ENCODE results near the gene ZMPSTE24. TPM values are rescaled to one million over a fixed set of nuclear protein-coding genes. Genes with fewer than 3 reads are reported as not detected.

The ZMPSTE24 gene
- total RNA-seq, 1 donor from 2014 or later, result 48.2 TPM

DNA sequence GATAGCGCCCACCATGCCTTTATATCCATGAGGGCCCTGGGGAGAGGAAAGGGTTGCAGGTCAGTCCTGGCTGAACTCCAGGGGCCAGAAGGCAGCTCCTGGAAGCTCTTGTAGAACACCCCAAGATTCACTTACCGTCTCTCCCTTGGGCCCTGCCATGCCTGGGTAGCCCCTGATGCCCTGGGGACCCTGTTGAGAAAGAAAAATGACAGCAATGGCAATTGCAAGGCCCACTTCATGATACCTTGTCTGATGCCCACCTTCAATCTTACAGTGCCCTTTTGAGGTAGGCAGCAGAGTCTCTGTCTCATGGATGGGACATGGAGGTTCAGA is 52.1 kb downstream of the ZMPSTE24 start:
- H3K27ac Mint-ChIP-seq, result no peak overlapping the region
- no peak overlapping the region for H3K4me3 Mint-ChIP-seq (ENCODE audit: low read depth)
- intact Hi-C loops (cut with micrococcal nuclease), result no loop called here
- no peak for DNase-seq (ENCODE audit: low spot score)
- peaks cover 16% of the 10 kb centered on the region for H3K4me1 Mint-ChIP-seq (ENCODE audit: low read depth)
- H3K9me3 Mint-ChIP-seq, result no peaks in the 10 kb centered on the region
- H3K27me3 Mint-ChIP-seq (ENCODE audit: low read depth), result no peaks in the 10 kb centered on the region
- no peaks in the 10 kb centered on the region for H3K36me3 Mint-ChIP-seq (ENCODE audit: low read depth)

GRCh38 chr1:40310983-40311642 is 53.1 kb downstream of the ZMPSTE24 start:
- H3K27ac Mint-ChIP-seq, result no peak overlapping the region
- H3K4me3 Mint-ChIP-seq (ENCODE audit: low read depth), result no peak overlapping the region
- H3K9me3 Mint-ChIP-seq, result no peaks in the 10 kb centered on the region
- DNase-seq (ENCODE audit: low spot score), result no peak
- H3K36me3 Mint-ChIP-seq (ENCODE audit: low read depth), result no peaks in the 10 kb centered on the region
- intact Hi-C loops (cut with micrococcal nuclease), result no loop called here
- H3K4me1 Mint-ChIP-seq (ENCODE audit: low read depth), result peaks cover 23% of the 10 kb centered on the region
- peaks cover 3% of the 10 kb centered on the region for H3K27me3 Mint-ChIP-seq (ENCODE audit: low read depth)

DNA sequence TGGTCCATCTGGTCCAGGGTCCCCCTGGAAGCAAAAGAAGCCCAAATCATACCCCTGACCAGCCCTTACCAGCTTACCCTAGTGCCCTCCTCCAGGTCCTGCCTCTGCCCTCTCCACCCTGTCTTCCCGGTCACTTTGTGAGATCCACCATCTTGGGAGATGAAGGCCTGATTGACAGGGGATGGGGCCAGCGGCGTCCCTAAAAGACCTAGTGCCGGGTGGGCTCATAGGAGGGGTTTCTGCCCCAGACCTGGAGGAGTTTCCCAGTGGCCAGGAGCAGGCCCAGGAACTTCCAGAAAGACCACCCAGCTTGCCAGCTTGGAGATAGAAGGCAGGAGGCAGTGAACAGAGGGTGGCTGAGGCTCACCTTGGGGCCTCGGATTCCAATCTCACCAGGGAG is 53.7 kb downstream of the ZMPSTE24 start:
- Mint-ChIP-seq H3K36me3 (ENCODE audit: low read depth) (no peaks in the 10 kb centered on the region), H3K4me1 (ENCODE audit: low read depth) (peaks cover 25% of the 10 kb centered on the region), H3K27ac (no peak overlapping the region), H3K27me3 (ENCODE audit: low read depth) (peaks cover 3% of the 10 kb centered on the region), H3K9me3 (no peaks in the 10 kb centered on the region), H3K4me3 (ENCODE audit: low read depth) (peak overlapping the region; percentile 30)
- DNase-seq (ENCODE audit: low spot score), result no peak
- intact Hi-C loops (cut with micrococcal nuclease), result no loop called here

- peak overlapping the region; percentile 47 for H3K4me3 Mint-ChIP-seq (ENCODE audit: low read depth)
- no peaks in the 10 kb centered on the region for H3K36me3 Mint-ChIP-seq (ENCODE audit: low read depth)
- no peaks in the 10 kb centered on the region for H3K9me3 Mint-ChIP-seq
- H3K4me1 Mint-ChIP-seq (ENCODE audit: low read depth), result peaks cover 28% of the 10 kb centered on the region
- no peak for DNase-seq (ENCODE audit: low spot score)
- peaks cover 6% of the 10 kb centered on the region for H3K27me3 Mint-ChIP-seq (ENCODE audit: low read depth)
- peak overlapping the region; percentile 47 for H3K27ac Mint-ChIP-seq
- intact Hi-C loops (cut with micrococcal nuclease), result no loop called here
Measured at GRCh38 chr1:40312238-40313205, 54.5 kb downstream of the ZMPSTE24 start.

DNA sequence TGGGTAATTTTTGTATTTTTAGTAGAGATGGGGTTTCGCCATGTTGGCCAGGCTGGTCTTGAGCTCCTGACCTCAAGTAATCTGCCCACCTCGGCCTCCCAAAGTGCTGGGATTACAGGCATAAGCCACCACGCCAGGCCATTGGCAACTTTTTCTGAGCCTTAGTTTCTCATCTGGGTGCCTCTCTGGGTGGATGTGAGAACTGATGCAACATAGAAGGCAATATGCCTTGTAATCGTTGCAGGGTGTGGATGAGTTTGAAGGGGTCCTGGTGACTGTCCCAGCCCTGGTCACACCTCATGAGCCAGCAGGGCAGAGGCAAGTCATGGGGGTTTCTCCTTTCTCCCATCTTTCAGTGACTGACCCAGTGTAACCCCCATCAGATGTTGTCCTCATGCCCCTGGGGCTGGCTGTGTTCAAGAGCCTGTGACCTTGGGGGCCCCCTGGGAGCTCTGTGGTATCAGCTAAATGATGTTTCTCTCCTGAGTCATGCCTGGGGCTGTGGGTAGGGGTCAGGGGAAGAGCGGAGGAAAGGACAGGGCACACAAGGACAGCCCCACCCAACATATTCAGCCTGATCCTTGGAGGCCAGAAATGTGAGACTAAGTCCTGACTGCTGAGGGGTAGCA is 55.4 kb downstream of the ZMPSTE24 start:
- Mint-ChIP-seq H3K4me3 (ENCODE audit: low read depth) (no peak overlapping the region), H3K4me1 (ENCODE audit: low read depth) (peaks cover 35% of the 10 kb centered on the region), H3K27me3 (ENCODE audit: low read depth) (peaks cover 13% of the 10 kb centered on the region), H3K9me3 (no peaks in the 10 kb centered on the region), H3K36me3 (ENCODE audit: low read depth) (no peaks in the 10 kb centered on the region), H3K27ac (no peak overlapping the region)
- DNase-seq (ENCODE audit: low spot score), result no peak
- intact Hi-C loops (cut with micrococcal nuclease), result no loop called here

GRCh38 chr1:40313958-40314720 is 56.1 kb downstream of the ZMPSTE24 start:
- Mint-ChIP-seq H3K27me3 (ENCODE audit: low read depth) (peaks cover 16% of the 10 kb centered on the region), H3K4me1 (ENCODE audit: low read depth) (peaks cover 42% of the 10 kb centered on the region), H3K4me3 (ENCODE audit: low read depth) (no peak overlapping the region), H3K9me3 (no peaks in the 10 kb centered on the region), H3K36me3 (ENCODE audit: low read depth) (no peaks in the 10 kb centered on the region), H3K27ac (no peak overlapping the region)
- intact Hi-C loops (cut with micrococcal nuclease), result no loop called here
- DNase-seq (ENCODE audit: low spot score), result no peak

DNA sequence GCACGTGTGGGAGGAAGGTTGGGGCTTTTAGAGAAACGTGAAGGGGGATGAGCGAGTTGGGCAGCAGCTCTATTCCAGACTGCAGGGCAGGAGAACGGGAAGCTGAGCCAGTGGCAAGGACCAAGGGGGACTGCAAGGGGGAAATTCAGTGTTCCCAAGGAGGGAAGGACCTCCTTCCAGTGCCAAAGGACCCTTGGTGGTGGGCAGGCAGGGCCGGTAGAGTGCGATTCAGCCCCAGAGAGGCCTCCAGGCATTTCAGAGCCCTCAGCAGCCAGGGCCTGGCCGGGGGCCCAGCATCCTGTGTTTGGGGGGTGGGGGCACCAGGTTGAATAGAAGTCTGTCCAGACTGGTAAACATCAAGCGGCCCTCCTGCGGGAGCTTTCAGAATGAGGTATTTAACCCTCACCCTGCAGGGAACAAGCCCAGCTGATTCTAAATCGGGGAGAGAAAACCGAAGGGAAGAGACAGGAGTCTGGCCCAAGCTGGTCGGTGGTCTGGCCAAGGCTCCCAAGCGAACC is 56.7 kb downstream of the ZMPSTE24 start:
- no peaks in the 10 kb centered on the region for H3K36me3 Mint-ChIP-seq (ENCODE audit: low read depth)
- H3K9me3 Mint-ChIP-seq, result no peaks in the 10 kb centered on the region
- H3K4me3 Mint-ChIP-seq (ENCODE audit: low read depth), result peak overlapping the region; percentile 8
- H3K27me3 Mint-ChIP-seq (ENCODE audit: low read depth), result peaks cover 16% of the 10 kb centered on the region
- DNase-seq (ENCODE audit: low spot score), result no peak
- H3K27ac Mint-ChIP-seq, result no peak overlapping the region
- intact Hi-C loops (cut with micrococcal nuclease), result loop anchor here (5.0 kb wide), 4 partner anchors 57 to 152 kb away; partner anchors contain the start of genes RLF and ZMPSTE24
- H3K4me1 Mint-ChIP-seq (ENCODE audit: low read depth), result peaks cover 45% of the 10 kb centered on the region

- Mint-ChIP-seq H3K36me3 (ENCODE audit: low read depth) (no peaks in the 10 kb centered on the region), H3K27me3 (ENCODE audit: low read depth) (peaks cover 16% of the 10 kb centered on the region), H3K4me3 (ENCODE audit: low read depth) (peak overlapping the region; percentile 78), H3K27ac (no peak overlapping the region), H3K9me3 (no peaks in the 10 kb centered on the region), H3K4me1 (ENCODE audit: low read depth) (peaks cover 45% of the 10 kb centered on the region)
- DNase-seq (ENCODE audit: low spot score), result peak; percentile 81
- intact Hi-C loops (cut with micrococcal nuclease), result loop anchor here (5.0 kb wide), 4 partner anchors 58 to 153 kb away; partner anchors contain the start of genes RLF and ZMPSTE24
Measured at GRCh38 chr1:40315239-40315794, 57.3 kb downstream of the ZMPSTE24 start.

DNA sequence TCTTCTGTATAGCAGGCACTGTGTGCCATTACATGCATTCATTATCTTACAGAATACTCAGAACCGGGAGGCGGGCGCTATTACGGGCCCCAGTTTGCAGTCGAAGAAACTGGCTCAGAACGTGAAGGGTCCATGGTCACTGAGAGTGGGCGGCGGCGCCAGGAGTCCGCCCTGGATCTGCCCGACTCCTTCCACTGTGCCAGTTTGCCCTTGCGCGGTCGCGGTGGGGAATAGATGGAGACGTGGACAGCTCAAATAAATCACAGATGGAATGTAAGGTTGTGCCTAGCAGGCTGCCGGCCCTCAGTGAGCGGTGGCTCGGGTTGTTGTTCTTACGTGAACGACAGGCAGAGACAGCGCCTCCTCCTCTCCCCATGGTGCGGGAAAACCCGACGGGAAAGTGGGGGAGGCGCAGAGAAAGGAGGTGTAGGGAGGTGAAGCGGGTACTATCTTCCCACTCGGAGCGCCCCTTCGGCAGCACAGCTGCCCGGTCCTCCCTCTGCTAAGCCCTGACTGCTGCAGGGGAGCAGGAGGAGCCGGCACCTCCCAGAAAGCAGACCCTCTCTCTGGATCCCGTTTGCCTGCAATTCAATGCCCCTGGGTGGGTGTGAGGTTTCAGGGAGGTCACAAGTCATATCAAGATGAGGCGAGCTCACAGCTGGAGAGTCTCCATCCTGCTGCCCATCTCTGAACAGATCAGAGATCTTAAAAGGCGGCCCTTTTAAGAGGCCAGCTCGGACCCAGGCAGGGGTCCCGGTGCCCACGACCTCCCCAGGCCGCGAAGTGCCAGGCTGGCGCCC is 58.0 kb downstream of the ZMPSTE24 start:
- peaks cover 16% of the 10 kb centered on the region for H3K27me3 Mint-ChIP-seq (ENCODE audit: low read depth)
- intact Hi-C loops (cut with micrococcal nuclease), result loop anchor here (2.0 to 5.0 kb wide), 5 partner anchors 59 to 154 kb away; partner anchors contain the start of genes RLF and ZMPSTE24
- peaks cover 45% of the 10 kb centered on the region for H3K4me1 Mint-ChIP-seq (ENCODE audit: low read depth)
- no peak for DNase-seq (ENCODE audit: low spot score)
- H3K4me3 Mint-ChIP-seq (ENCODE audit: low read depth), result peak overlapping the region; percentile 78
- no peaks in the 10 kb centered on the region for H3K36me3 Mint-ChIP-seq (ENCODE audit: low read depth)
- H3K27ac Mint-ChIP-seq, result peak overlapping the region; percentile 70
- H3K9me3 Mint-ChIP-seq, result no peaks in the 10 kb centered on the region

GRCh38 chr1:40316595-40317393 is 58.8 kb downstream of the ZMPSTE24 start, which contains the start of gene COL9A2:
Gene COL9A2 (minus strand): TSS chr1:40317286. CDS start chr1:40317197, 89 bp downstream.
- no peaks in the 10 kb centered on the region for H3K9me3 Mint-ChIP-seq
- H3K4me1 Mint-ChIP-seq (ENCODE audit: low read depth), result peaks cover 45% of the 10 kb centered on the region
- DNase-seq (ENCODE audit: low spot score), result peak; percentile 29
- H3K4me3 Mint-ChIP-seq (ENCODE audit: low read depth), result peak within 1 kb of the TSS; percentile 78
- peak within 1 kb of the TSS; percentile 7 for H3K27ac Mint-ChIP-seq
- intact Hi-C loops (cut with micrococcal nuclease), result loop anchor here (2.0 to 5.0 kb wide), 5 partner anchors 59 to 154 kb away; partner anchors contain the start of genes RLF and ZMPSTE24
- H3K27me3 Mint-ChIP-seq (ENCODE audit: low read depth), result peaks cover 16% of the 10 kb centered on the region
- no peaks in the 10 kb centered on the region for H3K36me3 Mint-ChIP-seq (ENCODE audit: low read depth)

Measured in activated T-helper 2 cell treated with anti-CD3 and anti-CD28 coated beads, Interferon-gamma antibody, Interleukin-2, Interleukin-4, amounts not matched to agents 10 μg/mL and 5 μg/mL and 100 μg/mL, durations not matched to agents 14 hours and 24 hours and 36 hours (primary cell).